ENCODE measurements around the gene CPED1.
"Not testable (repeated sequence)": the region's sequence is repeated elsewhere in the genome, so short reads cannot be mapped to it uniquely, and the experiment has no call there.

CPED1 gene

DNA sequence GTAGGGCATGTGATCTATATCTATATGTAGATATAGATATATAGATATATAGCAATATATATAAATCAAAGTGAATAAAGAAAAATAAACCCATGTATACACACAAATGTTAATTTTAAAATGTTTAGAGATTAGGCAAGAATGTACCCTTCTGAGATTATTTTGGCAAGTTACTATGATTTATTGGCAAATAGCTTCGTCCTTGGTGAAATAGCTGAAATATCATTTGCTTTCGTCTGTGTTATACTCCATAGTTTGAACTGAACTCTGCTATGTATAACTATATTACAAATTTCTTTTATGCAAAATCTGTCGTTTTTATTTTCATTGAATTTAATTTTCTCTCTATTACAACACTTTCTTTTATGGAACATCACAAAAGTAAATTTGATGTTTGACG lies 57.5 kb downstream of the CPED1 start:
- H3K36me3 ChIP-seq (ENCODE audit: insufficient read depth, low read length): no peaks in the 10 kb centered on the region
- no peaks in the 10 kb centered on the region for H3K9me3 ChIP-seq (ENCODE audit: insufficient read depth, low read depth, low read length)
- H3K4me3 ChIP-seq (ENCODE audit: low read length): no peak overlapping the region
- no peaks in the 10 kb centered on the region for H3K27me3 ChIP-seq (ENCODE audit: insufficient read depth, low read length)
- H3K27ac ChIP-seq (ENCODE audit: low read depth, low read length): no peak overlapping the region
- H3K9ac ChIP-seq (ENCODE audit: low read depth, low read length): no peak overlapping the region
- 100% methylated on average over 1 of the region's 4 CpGs for WGBS
- peaks cover 10% of the 10 kb centered on the region; the same call in 1 of the 2 replicates for H3K4me1 ChIP-seq (ENCODE audit: insufficient read depth, low read length)

DNA sequence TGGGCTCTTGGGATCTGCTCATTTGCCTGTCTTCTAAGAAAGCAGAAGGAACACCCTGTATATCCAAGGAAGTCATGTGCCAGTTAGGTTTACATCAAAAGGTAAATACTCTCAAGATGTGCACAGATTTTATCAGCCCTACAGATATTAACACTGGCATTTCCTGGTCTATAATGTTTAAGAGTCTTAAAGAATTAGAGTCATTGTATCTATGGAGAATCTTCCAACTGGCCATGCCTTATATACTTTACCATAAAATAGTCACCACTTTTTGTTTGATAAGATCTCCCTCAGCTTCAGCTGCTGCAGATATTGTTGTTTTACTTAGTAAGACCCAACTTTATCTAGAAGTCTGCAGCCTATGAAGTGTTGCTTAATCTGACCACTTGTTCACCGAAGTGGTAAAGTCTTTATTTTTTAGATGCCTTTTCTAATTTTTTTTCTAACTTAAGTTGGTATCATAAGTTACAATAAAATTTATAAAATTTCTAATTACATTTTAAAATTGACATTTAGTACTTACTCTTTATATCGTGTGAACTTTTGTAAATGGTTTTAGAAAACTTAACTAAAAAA lies 58.5 kb downstream of the CPED1 start:
- WGBS: no CpG with 5 or more reads among the region's 2 CpGs
- H3K4me1 ChIP-seq (ENCODE audit: insufficient read depth, low read length): peaks cover 10% of the 10 kb centered on the region; the same call in 1 of the 2 replicates
- H3K27me3 ChIP-seq (ENCODE audit: insufficient read depth, low read length): no peaks in the 10 kb centered on the region
- H3K4me3 ChIP-seq (ENCODE audit: low read length): no peak overlapping the region
- H3K9me3 ChIP-seq (ENCODE audit: insufficient read depth, low read depth, low read length): no peaks in the 10 kb centered on the region
- H3K27ac ChIP-seq (ENCODE audit: low read depth, low read length): no peak overlapping the region
- no peaks in the 10 kb centered on the region for H3K36me3 ChIP-seq (ENCODE audit: insufficient read depth, low read length)
- H3K9ac ChIP-seq (ENCODE audit: low read depth, low read length): no peak overlapping the region

DNA sequence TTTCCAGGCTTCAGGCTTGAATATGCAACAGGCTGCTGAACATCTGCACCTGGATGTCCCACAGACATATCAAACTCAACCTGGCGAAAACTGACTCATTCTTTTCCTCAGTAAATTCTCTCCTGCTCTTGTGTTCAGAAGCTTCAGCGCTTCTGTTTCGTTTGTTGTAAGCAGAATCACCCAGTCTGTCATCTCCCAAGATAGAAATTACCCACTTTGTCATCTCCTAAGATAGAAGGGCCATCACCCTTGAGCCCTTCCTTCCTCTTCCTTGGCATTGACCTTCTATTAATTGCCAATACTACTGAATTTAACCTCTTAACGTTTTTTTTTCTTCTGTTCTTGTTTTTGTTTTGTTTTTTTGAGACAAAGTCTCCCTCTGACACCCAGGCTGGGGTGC lies 59.7 kb downstream of the CPED1 start:
- H3K27ac ChIP-seq (ENCODE audit: low read depth, low read length): no peak overlapping the region
- H3K27me3 ChIP-seq (ENCODE audit: insufficient read depth, low read length): no peaks in the 10 kb centered on the region
- H3K4me3 ChIP-seq (ENCODE audit: low read length): no peak overlapping the region
- peaks cover 10% of the 10 kb centered on the region; the same call in 1 of the 2 replicates for H3K4me1 ChIP-seq (ENCODE audit: insufficient read depth, low read length)
- no peaks in the 10 kb centered on the region for H3K9me3 ChIP-seq (ENCODE audit: insufficient read depth, low read depth, low read length)
- H3K9ac ChIP-seq (ENCODE audit: low read depth, low read length): no peak overlapping the region
- H3K36me3 ChIP-seq (ENCODE audit: insufficient read depth, low read length): no peaks in the 10 kb centered on the region
- WGBS: 62% methylated on average over 4 of the region's 4 CpGs

DNA sequence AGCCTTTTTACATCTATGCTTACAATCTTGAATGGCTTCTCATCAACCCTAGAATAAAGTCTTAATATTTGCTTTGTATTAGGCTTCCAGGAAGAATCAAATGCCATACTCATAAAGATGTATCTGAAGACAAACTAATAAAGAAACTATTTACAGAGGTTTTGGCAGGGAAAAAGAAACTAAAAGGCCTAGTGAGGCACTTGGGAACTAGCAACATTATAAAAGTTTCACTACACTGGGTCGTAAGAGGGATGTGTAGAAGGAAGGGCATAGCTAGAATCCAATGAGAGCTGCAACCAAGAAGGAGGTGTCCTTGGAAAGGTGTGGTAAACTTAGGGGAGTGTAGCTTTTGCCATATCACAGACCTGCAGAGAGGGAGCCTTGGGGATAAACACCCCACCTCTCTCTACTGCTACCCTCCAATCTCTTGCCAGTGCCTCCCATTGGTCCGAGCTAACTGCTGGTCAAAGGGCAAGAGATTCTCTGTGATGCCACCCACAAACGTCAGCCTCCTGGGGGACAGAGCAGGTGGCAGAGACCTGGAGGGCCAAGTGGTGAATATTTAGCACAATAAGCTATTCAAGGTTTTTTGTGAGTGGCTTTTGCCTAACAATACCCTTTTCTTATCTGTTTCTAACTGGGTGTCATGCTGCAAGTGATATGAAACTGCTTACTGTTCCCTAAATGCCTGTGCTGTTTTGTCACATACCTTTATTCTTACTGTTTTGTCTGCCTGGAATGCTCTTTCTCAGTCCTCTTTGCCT lies 60.7 kb downstream of the CPED1 start:
- no peak overlapping the region for H3K4me3 ChIP-seq (ENCODE audit: low read length)
- no peaks in the 10 kb centered on the region for H3K9me3 ChIP-seq (ENCODE audit: insufficient read depth, low read depth, low read length)
- H3K4me1 ChIP-seq (ENCODE audit: insufficient read depth, low read length): peaks cover 10% of the 10 kb centered on the region; the same call in 1 of the 2 replicates
- no peaks in the 10 kb centered on the region for H3K27me3 ChIP-seq (ENCODE audit: insufficient read depth, low read length)
- H3K9ac ChIP-seq (ENCODE audit: low read depth, low read length): no peak overlapping the region
- H3K27ac ChIP-seq (ENCODE audit: low read depth, low read length): peak overlapping the region; percentile 1; the same call in 1 of the 2 replicates
- 62% methylated on average over 3 of the region's 3 CpGs for WGBS
- no peaks in the 10 kb centered on the region for H3K36me3 ChIP-seq (ENCODE audit: insufficient read depth, low read length)

DNA sequence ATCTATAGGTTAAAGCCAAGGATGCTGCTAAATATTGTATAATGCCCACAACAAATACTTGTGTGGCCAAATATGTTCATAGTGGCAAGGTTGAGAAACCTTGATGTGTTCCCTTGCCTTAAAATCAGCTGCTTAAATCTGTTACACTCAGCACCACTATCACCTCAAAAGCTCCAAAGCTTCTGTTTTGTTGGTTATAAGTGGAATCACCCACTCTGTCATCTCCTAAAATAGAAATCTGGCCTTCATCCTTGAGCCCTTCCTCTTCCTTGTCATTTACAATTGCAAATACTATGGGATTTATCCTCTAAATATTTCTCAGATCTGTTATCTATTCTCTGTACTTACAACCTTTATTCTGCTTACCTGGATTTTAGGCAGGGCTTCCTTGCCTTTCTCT lies 61.4 kb downstream of the CPED1 start:
- Histone ChIP-seq H3K9me3 (ENCODE audit: insufficient read depth, low read depth, low read length) (no peaks in the 10 kb centered on the region), H3K4me3 (ENCODE audit: low read length) (no peak overlapping the region), H3K36me3 (ENCODE audit: insufficient read depth, low read length) (no peaks in the 10 kb centered on the region), H3K27ac (ENCODE audit: low read depth, low read length) (peak overlapping the region; percentile 1; the same call in 1 of the 2 replicates), H3K27me3 (ENCODE audit: insufficient read depth, low read length) (no peaks in the 10 kb centered on the region), H3K9ac (ENCODE audit: low read depth, low read length) (no peak overlapping the region), H3K4me1 (ENCODE audit: insufficient read depth, low read length) (peaks cover 10% of the 10 kb centered on the region; the same call in 1 of the 2 replicates)

DNA sequence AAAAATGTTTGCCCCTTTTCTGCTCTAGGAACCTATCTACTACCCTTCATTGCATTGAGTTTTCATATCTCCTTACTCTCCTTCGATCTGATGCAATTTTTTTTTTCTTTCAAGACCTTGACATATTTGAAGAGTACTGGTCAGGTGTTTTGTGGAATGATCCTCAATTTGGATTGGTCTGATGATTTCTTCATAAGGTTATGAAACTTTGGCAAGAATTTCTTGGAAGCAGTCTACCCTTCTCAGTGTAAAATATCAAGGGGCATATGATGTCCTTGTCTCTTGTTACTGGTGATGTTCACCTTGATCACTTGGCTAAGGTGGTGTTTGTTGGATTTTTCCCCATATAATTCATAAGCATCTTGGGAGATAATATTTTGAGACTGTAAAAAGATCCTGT lies 64.7 kb downstream of the CPED1 start:
- H3K27ac ChIP-seq (ENCODE audit: low read depth, low read length): no peak overlapping the region

DNA sequence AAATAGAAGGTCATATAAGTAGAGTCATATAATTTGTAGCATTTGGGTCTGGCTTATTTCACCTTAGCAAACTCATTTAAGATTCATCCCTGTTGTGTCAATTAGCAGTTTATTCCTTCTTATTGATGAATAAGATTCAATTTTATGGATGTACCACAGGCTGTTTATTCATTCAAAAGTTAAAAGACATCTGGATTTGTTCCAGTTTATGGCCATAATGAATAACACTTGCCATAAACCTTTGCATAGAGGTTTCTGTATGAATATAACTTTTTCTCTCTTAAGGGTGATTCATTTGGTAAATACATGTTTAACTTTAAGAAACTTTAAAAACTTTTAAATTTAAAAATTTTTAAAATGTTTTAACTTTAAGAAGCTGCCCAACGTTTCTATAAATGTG lies 66.4 kb downstream of the CPED1 start:
- Histone ChIP-seq H3K36me3 (ENCODE audit: insufficient read depth, low read length) (no peaks in the 10 kb centered on the region), H3K27me3 (ENCODE audit: insufficient read depth, low read length) (no peaks in the 10 kb centered on the region), H3K27ac (ENCODE audit: low read depth, low read length) (no peak overlapping the region), H3K4me1 (ENCODE audit: insufficient read depth, low read length) (peaks cover 2% of the 10 kb centered on the region; the same call in 1 of the 2 replicates), H3K4me3 (ENCODE audit: low read length) (no peak overlapping the region), H3K9ac (ENCODE audit: low read depth, low read length) (no peak overlapping the region), H3K9me3 (ENCODE audit: insufficient read depth, low read depth, low read length) (no peaks in the 10 kb centered on the region)
- WGBS: no CpG with 5 or more reads among the region's 1 CpG

More for the DNA sequence above, 64.7 kb downstream of the CPED1 start:
- WGBS: 100% methylated on average over 1 of the region's 1 CpG
- peaks cover 10% of the 10 kb centered on the region; the same call in 1 of the 2 replicates for H3K4me1 ChIP-seq (ENCODE audit: insufficient read depth, low read length)
- no peak overlapping the region for H3K9ac ChIP-seq (ENCODE audit: low read depth, low read length)
- no peak overlapping the region for H3K4me3 ChIP-seq (ENCODE audit: low read length)
- H3K9me3 ChIP-seq (ENCODE audit: insufficient read depth, low read depth, low read length): no peaks in the 10 kb centered on the region
- no peaks in the 10 kb centered on the region for H3K36me3 ChIP-seq (ENCODE audit: insufficient read depth, low read length)
- H3K27me3 ChIP-seq (ENCODE audit: insufficient read depth, low read length): no peaks in the 10 kb centered on the region

DNA sequence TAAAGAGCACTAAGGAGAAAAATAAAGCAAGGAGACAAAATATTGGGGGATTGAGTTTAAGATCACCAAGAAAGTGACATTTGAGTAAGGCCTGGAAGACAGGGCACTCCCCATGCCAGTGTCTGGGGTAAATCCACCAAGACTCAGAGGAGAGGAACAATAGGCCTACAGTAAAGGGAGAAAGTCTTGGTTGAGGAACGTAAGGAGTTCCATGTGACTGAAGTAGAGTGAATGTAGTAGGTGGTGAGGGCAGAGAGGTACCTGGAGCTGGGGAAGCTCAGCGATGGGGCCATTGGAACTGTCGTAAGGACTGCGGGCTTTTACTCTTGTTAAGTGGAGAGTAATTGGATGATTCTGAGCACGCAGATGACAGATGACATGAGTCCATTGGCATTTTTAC lies 69.4 kb downstream of the CPED1 start:
- H3K4me3 ChIP-seq (ENCODE audit: low read length): no peak overlapping the region
- no peaks in the 10 kb centered on the region for H3K9me3 ChIP-seq (ENCODE audit: insufficient read depth, low read depth, low read length)
- no peaks in the 10 kb centered on the region for H3K36me3 ChIP-seq (ENCODE audit: insufficient read depth, low read length)
- 81% methylated on average over 5 of the region's 5 CpGs for WGBS
- no peaks in the 10 kb centered on the region for H3K4me1 ChIP-seq (ENCODE audit: insufficient read depth, low read length)
- H3K27me3 ChIP-seq (ENCODE audit: insufficient read depth, low read length): no peaks in the 10 kb centered on the region
- no peak overlapping the region for H3K9ac ChIP-seq (ENCODE audit: low read depth, low read length)
- no peak overlapping the region for H3K27ac ChIP-seq (ENCODE audit: low read depth, low read length)

DNA sequence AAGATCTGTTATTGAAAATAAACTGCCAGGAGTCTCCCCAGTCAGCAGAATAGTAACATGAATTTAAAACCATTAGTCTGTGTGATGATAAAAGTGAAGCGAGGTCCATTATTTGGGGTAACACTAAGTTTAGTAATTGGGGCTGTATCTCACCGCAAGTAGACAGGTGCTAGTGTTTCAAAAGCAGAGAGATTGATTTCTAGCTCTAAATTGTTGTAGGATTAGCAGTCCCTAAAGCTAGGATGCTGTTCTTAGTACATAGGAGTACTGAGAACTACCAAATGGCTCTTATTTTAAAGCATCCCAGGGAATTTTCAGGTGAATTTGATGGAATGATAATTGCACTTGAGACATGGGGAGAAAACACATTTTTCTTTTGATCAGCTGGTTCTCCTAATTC lies 70.5 kb downstream of the CPED1 start:
- WGBS: 96% methylated on average over 2 of the region's 2 CpGs
- H3K27me3 ChIP-seq (ENCODE audit: insufficient read depth, low read length): no peaks in the 10 kb centered on the region
- no peaks in the 10 kb centered on the region for H3K9me3 ChIP-seq (ENCODE audit: insufficient read depth, low read depth, low read length)
- no peak overlapping the region for H3K4me3 ChIP-seq (ENCODE audit: low read length)
- H3K27ac ChIP-seq (ENCODE audit: low read depth, low read length): no peak overlapping the region
- H3K36me3 ChIP-seq (ENCODE audit: insufficient read depth, low read length): no peaks in the 10 kb centered on the region
- no peak overlapping the region for H3K9ac ChIP-seq (ENCODE audit: low read depth, low read length)
- H3K4me1 ChIP-seq (ENCODE audit: insufficient read depth, low read length): no peaks in the 10 kb centered on the region

DNA sequence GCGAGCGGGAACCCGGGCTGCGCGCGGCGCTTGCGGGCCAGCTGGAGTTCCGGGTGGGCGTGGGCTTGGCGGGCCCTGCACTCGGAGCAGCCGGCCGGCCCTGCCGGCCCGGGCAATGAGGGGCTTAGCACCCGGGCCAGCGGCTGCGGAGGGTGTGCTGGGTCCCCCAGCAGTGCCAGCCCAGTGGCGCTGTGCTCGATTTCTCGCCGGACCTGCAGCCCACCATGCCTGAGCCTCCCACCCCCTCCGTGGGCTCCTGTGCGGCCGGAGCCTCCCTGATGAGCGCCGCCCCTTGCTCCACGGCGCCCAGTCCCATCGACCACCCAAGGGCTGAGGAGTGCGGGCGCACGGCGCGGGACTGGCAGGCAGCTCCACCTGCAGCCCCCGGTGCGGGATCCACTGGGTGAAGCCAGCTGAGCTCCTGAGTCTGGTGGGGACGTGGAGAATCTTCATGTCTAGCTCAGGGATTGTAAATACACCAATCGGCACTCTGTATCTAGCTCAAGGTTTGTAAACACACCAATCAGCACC lies 71.5 kb downstream of the CPED1 start:
- not testable (repeated sequence) for H3K36me3 ChIP-seq (ENCODE audit: insufficient read depth, low read length); H3K4me3 ChIP-seq (ENCODE audit: low read length); H3K9ac ChIP-seq (ENCODE audit: low read depth, low read length); H3K9me3 ChIP-seq (ENCODE audit: insufficient read depth, low read depth, low read length); H3K27ac ChIP-seq (ENCODE audit: low read depth, low read length); H3K27me3 ChIP-seq (ENCODE audit: insufficient read depth, low read length); H3K4me1 ChIP-seq (ENCODE audit: insufficient read depth, low read length)
- 94% methylated on average over 40 of the region's 40 CpGs for WGBS

DNA sequence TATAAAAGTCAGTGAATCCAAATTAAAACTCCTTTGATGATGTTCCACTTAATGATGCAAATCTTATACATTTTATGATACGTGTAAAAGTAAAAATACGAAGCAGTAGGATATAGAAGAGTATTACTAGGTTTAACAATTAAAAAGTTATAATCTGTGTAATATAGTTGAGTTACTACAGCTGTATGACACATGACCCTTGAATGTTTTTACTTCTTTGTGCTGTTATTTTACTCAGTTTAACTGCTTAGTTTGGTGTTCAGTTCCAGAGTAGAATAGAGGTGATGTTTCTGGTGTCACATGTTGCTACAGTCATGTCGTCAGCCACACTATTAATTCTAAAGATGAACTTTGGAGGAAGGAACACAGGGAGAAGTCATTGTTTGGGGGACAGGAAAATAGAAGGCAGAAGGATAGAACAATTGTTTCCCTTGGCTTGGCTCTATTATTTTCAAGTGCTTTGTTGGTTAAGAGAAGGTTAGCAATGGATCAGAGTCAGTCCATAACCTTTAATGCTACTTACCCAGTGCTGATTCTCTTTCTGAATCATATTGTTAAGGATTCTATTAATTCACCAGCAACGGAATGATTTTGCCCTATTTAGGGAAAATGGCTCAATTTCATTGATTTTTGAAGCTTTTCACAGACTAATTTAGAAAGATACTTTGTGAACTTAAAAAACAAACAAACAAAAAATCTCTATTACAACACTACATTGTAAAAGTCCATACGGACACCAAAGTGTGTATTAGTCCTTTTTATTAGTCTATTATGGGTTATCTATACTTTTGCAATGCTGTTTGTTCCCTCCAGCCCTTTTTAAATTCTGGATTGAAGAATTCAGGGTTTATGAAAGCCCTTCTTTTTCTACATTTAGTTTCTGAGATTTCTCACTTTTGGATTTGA lies 73.4 kb downstream of the CPED1 start:
- Histone ChIP-seq H3K4me1 (ENCODE audit: insufficient read depth, low read length) (no peaks in the 10 kb centered on the region), H3K4me3 (ENCODE audit: low read length) (no peak overlapping the region), H3K9me3 (ENCODE audit: insufficient read depth, low read depth, low read length) (no peaks in the 10 kb centered on the region), H3K27ac (ENCODE audit: low read depth, low read length) (no peak overlapping the region), H3K9ac (ENCODE audit: low read depth, low read length) (no peak overlapping the region), H3K36me3 (ENCODE audit: insufficient read depth, low read length) (no peaks in the 10 kb centered on the region), H3K27me3 (ENCODE audit: insufficient read depth, low read length) (no peaks in the 10 kb centered on the region)
- 93% methylated on average over 4 of the region's 5 CpGs for WGBS
